GF-D8 (cell line): ENCODE results near the gene SUSD2.
"Not testable (repeated sequence)": the region's sequence is repeated elsewhere in the genome, so short reads cannot be mapped to it uniquely, and the experiment has no call there.

Experiments used
- DNase-seq: peaks from one replicate; lab custom pipeline; 2025; lab: John Stamatoyannopoulos, UW

The SUSD2 gene

GRCh38 chr22:24213111-24213510 is 31.8 kb downstream of the SUSD2 start:
- not testable (repeated sequence) for DNase-seq

DNA sequence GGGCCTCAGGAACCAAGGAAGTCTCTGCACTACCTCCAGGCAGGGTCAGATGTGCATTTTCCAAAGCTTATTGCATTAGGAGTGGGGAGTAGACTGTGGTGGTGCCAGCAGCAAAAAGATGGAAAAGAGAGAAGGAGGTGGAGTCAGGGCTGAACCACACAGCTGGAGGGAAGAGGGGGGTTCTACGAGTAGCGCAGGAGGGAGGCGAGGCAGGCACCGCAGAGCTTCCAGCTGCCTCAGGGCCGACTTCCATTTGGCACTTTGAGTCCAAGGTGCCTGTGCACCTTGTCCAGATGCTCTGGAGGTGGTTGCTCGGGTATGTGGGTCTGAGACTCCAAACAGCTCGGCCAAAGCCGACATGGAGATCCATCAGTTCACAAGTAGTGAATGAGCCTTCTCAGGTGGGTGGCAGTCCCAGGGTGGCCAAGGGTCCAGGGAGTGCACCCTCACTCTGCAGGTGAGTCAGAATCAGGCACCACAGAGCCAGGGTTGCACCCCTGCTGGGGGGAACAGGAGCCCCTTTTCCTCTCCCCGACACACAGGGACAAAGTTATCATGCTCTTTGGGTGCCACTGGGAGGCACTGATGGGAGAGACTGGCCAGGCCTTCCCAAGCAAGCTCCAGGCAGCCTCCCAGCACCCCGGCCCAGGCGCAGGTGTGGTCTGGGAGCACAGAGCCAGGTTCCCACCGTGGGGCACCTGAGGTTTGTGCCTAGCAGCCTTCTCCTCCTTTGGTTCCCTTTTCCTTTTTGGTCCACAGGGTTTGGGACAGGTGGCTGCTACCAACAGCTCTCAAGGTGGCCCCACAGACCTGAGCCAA is 33.4 kb downstream of the SUSD2 start:
- no peak for DNase-seq

GRCh38 chr22:24216541-24217209 is 35.4 kb downstream of the SUSD2 start:
- DNase-seq: no peak

- no peak for DNase-seq
Observed at GRCh38 chr22:24217384-24217783, 36.1 kb downstream of the SUSD2 start.

DNA sequence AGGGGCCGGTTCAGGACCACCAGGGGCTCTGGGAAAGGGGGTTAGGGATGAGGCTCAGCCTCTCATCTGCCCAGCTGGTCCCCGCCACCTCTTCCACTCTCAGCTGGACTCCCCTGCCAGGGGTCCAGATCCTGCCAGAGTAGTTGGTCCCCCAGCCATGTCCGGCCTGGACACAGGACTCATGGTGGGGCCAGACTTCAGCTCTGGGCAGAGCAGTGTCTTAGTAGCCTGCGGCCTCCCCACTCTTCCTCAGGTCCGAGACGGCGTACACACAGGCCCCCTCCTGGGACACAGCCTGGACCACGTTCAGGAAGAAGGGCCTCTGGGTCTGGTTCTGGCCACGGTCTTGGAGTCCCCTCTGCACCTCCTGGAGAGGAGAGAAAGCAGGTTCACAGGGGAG is 38.5 kb downstream of the SUSD2 start:
- DNase-seq: no peak

DNA sequence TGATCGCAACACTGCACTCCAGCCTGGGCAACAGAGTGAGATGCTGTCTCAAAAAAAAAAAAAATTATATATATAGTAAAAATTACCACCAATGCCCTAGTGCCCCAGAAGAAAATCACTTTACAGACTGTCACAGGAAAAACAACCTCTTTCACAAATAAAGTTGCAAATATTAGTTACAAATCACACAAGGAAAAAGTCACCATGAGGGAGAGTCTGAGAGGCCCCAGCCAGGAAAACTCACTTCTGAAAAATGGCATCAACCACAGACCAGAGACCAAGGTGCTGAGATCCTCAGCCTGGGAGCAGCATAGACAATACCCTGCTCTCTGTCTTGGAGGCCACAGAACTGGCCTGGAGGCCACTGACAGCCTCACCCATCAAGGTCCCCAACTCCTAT is 43.2 kb downstream of the SUSD2 start:
- DNase-seq: no peak

- DNase-seq: no peak
Observed at GRCh38 chr22:24225044-24225601, 43.8 kb downstream of the SUSD2 start.

- DNase-seq: no peak
Observed at GRCh38 chr22:24225951-24226350, 44.7 kb downstream of the SUSD2 start.

DNA sequence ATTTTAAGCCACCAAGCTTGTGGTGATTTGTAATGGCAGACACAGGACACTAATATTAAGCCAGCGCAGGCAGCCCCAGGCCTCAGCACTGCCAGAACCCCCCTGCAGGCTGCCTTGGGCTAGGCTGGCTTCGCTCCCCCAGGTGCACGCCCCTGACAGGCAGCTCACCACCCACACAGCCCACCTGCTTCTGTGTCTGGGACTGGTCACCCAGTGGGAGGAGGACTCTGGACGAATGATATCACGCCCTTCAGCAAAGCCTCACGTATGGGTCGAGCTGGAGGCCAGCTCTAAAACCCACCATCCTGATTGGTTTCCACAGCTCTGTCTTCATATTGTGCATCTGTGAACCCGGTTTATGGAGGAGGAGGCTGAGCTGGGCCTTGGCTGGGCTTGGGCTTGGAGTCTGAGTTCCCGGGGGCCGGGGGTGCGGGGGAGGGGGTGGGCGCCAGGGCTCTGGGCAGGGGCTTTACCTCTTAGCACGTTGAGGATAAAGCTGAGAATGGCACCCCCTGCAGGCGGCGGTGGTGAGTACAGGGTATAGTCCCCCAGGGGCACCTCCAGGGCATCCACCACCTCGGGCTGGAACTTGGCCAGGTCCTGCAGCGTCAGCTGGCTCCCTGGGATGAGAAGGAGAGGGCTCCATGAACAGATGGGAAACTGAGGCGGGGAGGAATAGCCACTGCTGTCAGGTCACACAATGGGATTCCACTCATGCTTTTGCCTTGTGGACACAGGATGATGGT is 49.8 kb downstream of the SUSD2 start:
- DNase-seq: no peak

DNA sequence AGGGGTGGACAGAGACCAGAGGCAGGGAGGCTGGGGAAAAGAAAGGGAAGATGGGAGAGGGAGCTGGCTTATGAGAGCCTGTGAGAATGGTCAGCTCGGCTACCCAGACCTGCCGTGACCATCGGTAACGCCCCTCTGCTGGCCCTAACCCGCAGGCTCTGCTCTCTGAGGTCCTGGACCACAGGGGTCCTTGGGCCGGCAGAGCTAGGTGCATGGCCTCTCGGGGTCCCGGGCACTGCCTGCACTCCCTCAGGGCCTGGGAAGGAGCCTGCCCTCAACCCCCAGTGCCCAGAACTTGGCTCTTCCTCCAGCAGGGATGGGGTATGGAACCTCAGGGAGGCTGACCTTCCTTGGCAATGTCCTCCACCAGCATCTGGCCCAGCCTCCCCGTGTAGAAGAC is 50.4 kb downstream of the SUSD2 start:
- DNase-seq: no peak

GRCh38 chr22:24232124-24232523 is 50.8 kb downstream of the SUSD2 start:
- DNase-seq: no peak

DNA sequence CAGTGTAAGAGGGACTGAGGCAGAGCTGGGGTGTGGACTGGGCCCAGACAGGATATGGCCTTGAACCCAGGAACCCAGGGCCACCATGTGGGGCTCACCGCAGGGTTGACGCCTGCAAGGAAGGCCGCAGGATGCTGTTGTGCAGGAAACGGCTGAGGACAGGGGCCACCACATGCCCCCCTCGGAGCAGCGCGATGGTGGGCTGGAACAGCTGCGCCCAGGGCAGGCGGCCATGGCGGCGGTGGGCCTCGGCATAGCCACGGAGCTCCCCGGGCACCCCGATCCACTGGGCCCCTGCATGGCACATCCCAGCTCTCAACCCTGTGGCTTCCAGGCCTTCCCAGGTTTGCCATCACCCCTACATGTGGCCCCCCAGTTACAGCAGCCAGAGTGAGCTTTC is 51.4 kb downstream of the SUSD2 start:
- no peak for DNase-seq

DNA sequence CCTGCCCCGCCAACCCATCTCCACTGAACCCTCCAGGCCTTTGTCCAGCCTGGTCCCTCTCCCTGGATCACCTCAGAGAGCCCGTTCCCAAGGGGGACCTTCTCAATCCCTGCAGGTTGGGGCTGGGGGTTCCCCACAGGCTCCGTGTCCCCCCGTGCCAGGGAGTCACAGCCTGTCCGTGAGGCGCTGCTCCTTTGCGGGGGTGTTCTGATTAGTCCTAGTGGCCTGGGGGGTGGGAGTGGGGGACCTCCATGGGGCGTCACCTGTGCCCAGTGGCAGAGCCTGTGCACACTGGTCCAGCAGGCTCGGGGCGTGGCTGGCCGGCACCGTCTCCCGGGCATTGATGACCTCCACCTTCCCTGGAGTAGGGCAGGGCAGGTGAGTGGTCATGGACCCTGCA is 51.9 kb downstream of the SUSD2 start:
- no peak for DNase-seq

DNA sequence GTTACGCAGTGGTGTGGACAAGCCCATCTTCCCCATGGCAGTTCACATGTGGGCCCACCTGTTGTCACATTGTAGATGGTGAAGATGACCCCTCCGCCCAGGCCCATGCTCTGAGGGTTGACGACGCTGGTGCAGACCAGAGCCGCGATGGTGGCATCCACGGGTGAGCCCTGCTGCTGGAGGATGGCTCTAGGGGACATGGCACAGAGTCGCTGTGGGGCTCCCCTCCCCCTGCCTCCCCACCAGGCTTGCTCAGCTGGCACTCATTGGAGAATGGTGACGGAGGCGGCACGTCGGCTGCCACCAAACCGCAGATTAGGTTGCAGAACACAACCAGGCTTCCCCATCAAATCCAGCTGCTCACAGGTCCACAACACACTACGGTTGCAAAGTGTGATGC is 52.5 kb downstream of the SUSD2 start:
- no peak for DNase-seq

- no peak for DNase-seq
Observed at GRCh38 chr22:24235315-24235714, 54.0 kb downstream of the SUSD2 start.

DNA sequence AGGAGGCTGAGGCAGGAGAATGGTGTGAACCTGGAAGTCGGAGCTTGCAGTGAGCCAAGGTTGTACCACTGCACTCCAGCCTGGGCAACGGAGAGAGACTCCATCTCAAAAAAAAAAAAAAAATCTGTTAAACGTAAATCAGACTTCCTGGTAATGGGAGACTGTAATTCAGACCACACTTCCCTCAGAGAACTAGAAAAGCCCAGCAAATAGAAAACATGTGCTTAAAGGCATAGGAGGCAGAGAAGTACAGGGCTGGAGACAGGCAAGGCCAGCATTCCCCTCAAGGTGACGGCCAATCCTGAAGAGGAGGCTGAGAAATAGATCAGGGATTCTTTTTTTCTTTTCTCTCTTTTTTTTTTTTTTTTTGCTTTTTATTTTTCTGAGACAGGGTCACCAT is 55.4 kb downstream of the SUSD2 start:
- no peak for DNase-seq

GRCh38 chr22:24238101-24238694 is 56.9 kb downstream of the SUSD2 start:
- not testable (repeated sequence) for DNase-seq
